Caco-2 (cell line): ENCODE results near the gene TIMM17B. TPM values are rescaled to one million over a fixed set of nuclear protein-coding genes. Genes with fewer than 3 reads are reported as not detected.

Source experiments
- BruUV-seq: library from RNA; stranded (reverse); fragments of 400-500 nt; replicated peaks from 2 replicates; lab custom pipeline; 2021; lab: Mats Ljungman, UMichigan
- CTCF ChIA-PET: fragments of 300-600 bp; sonication (Branson Sonifier 250); formaldehyde crosslinking; loops from one replicate; lab custom pipeline; 2022; ENCODE audit warnings: antibody characterized with exemption; lab: Charles Lee
- POLR2A ChIA-PET: fragments of 300-600 bp; sonication (Branson Sonifier 250); formaldehyde crosslinking; loops from one replicate; lab custom pipeline; 2022; ENCODE audit warnings: antibody characterized with exemption; lab: Charles Lee
- DNase-seq, 2 experiments: peaks; one replicate each; pipeline versions ENCODE4 v3.0.0 to v3.0.0-alpha.2; 2020 to 2022
- H3K27me3 ChIP-seq: replicated peaks from 2 replicates; pipeline ENCODE4 v1.6.0; 2011; ENCODE audit warnings: low read length; ENCODE audit not compliant: control insufficient read depth, insufficient read depth
- H3K36me3 ChIP-seq: 2 replicates; pipeline ENCODE4 v1.5.1; 2011; ENCODE audit warnings: low read length; ENCODE audit not compliant: control insufficient read depth, insufficient read depth
- H3K4me1 ChIP-seq: fragments of 250-450 bp; sonication (Bioruptor Pico); 2 replicates; pipeline ENCODE4 v1.5.1; 2020; ENCODE audit warnings: mild to moderate bottlenecking
- H3K4me3 ChIP-seq: 2 replicates; pipeline ENCODE4 v1.5.1; 2011; ENCODE audit warnings: low read depth, mild to moderate bottlenecking, control low read depth, low read length
- H3K9me3 ChIP-seq: fragments of 250-450 bp; sonication (Bioruptor Pico); 2 replicates; pipeline ENCODE4 v1.5.1; 2020; ENCODE audit warnings: mild to moderate bottlenecking, moderate library complexity
- H3K27ac Mint-ChIP-seq: one replicate; pipeline ENCODE4 v1.8.0; 2022; ENCODE audit warnings: mixed read lengths; ENCODE audit not compliant: unreplicated experiment
- H3K27me3 Mint-ChIP-seq: one replicate; pipeline ENCODE4 v1.8.0; 2022; ENCODE audit warnings: mixed read lengths; ENCODE audit not compliant: insufficient read depth, unreplicated experiment
- H3K36me3 Mint-ChIP-seq: one replicate; pipeline ENCODE4 v1.8.0; 2022; ENCODE audit warnings: mild to moderate bottlenecking, mixed read lengths; ENCODE audit not compliant: insufficient read depth, unreplicated experiment
- H3K4me1 Mint-ChIP-seq: one replicate; pipeline ENCODE4 v1.8.0; 2022; ENCODE audit warnings: low read depth, mixed read lengths; ENCODE audit not compliant: unreplicated experiment
- H3K4me3 Mint-ChIP-seq: one replicate; pipeline ENCODE4 v1.8.0; 2022; ENCODE audit warnings: mild to moderate bottlenecking, moderate library complexity, mixed read lengths; ENCODE audit not compliant: unreplicated experiment
- H3K9me3 Mint-ChIP-seq: one replicate; pipeline ENCODE4 v1.8.0; 2022; ENCODE audit warnings: mixed read lengths; ENCODE audit not compliant: unreplicated experiment
- intact Hi-C: fragments of 100-400 bp; cut with micrococcal nuclease; formaldehyde crosslinking; loops from one replicate; pipeline ENCODE4 v1.10.0; 2022; ENCODE audit not compliant: unreplicated experiment
- total RNA-seq: library from RNA; stranded (reverse); gene quantifications from 2 replicates; pipeline ENCODE4 v1.2.3, GENCODE V29; 2022
- TF ChIP-seq, protein P1 (sequence below), 2 experiments: fragments of 200-600 bp in 1 of 2; IDR thresholded peaks; 1 replicate in 1 of 2; 2 replicates in 1 of 2; pipeline versions ENCODE4 v1.5.1 to v1.8.0; 2011 to 2022; ENCODE audit warnings: antibody characterized with exemption in 1 of 2, control low read depth in 1 of 2, inconsistent platforms in 1 of 2, low read depth in 1 of 2, low read length in 1 of 2, mild to moderate bottlenecking in 1 of 2, moderate library complexity in 1 of 2; ENCODE audit not compliant: insufficient read depth in 1 of 2, severe bottlenecking in 1 of 2, unreplicated experiment in 1 of 2

TIMM17B gene
- total RNA-seq, 1 experiment from 2014 or later: 90.6 TPM

DNA sequence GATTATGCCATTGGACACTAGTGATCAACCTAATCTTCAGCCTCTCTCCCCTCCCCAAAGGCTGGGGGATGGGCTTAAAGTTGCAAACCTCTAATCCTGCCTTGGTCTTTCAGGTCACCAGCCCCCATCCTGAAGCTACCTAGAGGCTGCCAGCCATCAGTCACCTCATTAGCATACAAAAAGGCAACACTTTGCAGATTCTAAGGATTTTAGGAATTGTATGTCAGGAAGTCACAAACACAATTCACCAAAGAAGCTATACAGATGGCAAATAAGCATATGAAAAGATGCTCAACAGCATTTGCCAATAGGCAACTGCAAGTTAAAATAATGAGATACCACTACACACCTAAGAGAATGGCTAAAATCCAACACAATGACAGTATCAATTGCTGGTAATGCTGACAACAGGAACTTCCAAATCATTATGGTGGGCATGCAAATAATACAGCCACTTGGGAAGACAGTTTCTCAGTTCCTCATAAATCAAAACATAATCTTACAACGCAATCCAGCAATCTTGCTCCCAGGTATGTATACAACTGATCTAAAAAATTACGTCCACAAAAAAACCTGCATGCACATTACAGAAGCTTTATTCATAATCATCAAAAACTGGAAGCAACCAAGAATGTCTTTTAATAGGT is 30.3 kb upstream of the TIMM17B start:
- Mint-ChIP-seq H3K27me3 (no peaks in the 10 kb centered on the region), H3K36me3 (peaks cover 32% of the 10 kb centered on the region), H3K9me3 (no peaks in the 10 kb centered on the region), H3K4me3 (no peak overlapping the region), H3K4me1 (no peaks in the 10 kb centered on the region), H3K27ac (no peak overlapping the region)
- no peaks in the 10 kb centered on the region; the same call in 1 of the 2 replicates for H3K36me3 ChIP-seq
- no peak overlapping the region for H3K4me3 ChIP-seq
- no peaks in the 10 kb centered on the region for H3K9me3 ChIP-seq
- BruUV-seq: no TSS peak
- H3K4me1 ChIP-seq: no peaks in the 10 kb centered on the region
- no peaks in the 10 kb centered on the region for H3K27me3 ChIP-seq
- TF ChIP-seq, protein P1, sequence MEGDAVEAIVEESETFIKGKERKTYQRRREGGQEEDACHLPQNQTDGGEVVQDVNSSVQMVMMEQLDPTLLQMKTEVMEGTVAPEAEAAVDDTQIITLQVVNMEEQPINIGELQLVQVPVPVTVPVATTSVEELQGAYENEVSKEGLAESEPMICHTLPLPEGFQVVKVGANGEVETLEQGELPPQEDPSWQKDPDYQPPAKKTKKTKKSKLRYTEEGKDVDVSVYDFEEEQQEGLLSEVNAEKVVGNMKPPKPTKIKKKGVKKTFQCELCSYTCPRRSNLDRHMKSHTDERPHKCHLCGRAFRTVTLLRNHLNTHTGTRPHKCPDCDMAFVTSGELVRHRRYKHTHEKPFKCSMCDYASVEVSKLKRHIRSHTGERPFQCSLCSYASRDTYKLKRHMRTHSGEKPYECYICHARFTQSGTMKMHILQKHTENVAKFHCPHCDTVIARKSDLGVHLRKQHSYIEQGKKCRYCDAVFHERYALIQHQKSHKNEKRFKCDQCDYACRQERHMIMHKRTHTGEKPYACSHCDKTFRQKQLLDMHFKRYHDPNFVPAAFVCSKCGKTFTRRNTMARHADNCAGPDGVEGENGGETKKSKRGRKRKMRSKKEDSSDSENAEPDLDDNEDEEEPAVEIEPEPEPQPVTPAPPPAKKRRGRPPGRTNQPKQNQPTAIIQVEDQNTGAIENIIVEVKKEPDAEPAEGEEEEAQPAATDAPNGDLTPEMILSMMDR (IDR thresholded peaks at IDR 0.05; ENCODE audit: insufficient read depth in 1 of 2, low read depth in 1 of 2, low read length in 1 of 2, severe bottlenecking in 1 of 2, unreplicated experiment in 1 of 2): no peak
- DNase-seq: no peak
- ChIA-PET CTCF (no interaction called here), POLR2A (no interaction called here)
- intact Hi-C loops: no loop called here

- Mint-ChIP-seq H3K4me3 (no peak overlapping the region), H3K27ac (no peak overlapping the region), H3K4me1 (no peaks in the 10 kb centered on the region), H3K27me3 (no peaks in the 10 kb centered on the region), H3K9me3 (no peaks in the 10 kb centered on the region), H3K36me3 (peaks cover 29% of the 10 kb centered on the region)
- no peaks in the 10 kb centered on the region for H3K9me3 ChIP-seq
- intact Hi-C loops: no loop called here
- no TSS peak for BruUV-seq
- H3K36me3 ChIP-seq: no peaks in the 10 kb centered on the region; the same call in 1 of the 2 replicates
- no peaks in the 10 kb centered on the region for H3K27me3 ChIP-seq
- no peaks in the 10 kb centered on the region for H3K4me1 ChIP-seq
- DNase-seq: no peak
- ChIA-PET CTCF (no interaction called here), POLR2A (no interaction called here)
- H3K4me3 ChIP-seq: no peak overlapping the region
- TF ChIP-seq, protein P1 (IDR thresholded peaks at IDR 0.05; ENCODE audit: insufficient read depth in 1 of 2, low read depth in 1 of 2, low read length in 1 of 2, severe bottlenecking in 1 of 2, unreplicated experiment in 1 of 2): no peak
Observed at GRCh38 chrX:48927123-48927522, 29.6 kb upstream of the TIMM17B start.

- Mint-ChIP-seq H3K4me1 (peaks cover 7% of the 10 kb centered on the region), H3K4me3 (no peak overlapping the region), H3K9me3 (no peaks in the 10 kb centered on the region), H3K27me3 (no peaks in the 10 kb centered on the region), H3K27ac (peak overlapping the region; percentile 23), H3K36me3 (peaks cover 15% of the 10 kb centered on the region)
- no peak overlapping the region for H3K4me3 ChIP-seq
- BruUV-seq: no TSS peak
- no peaks in the 10 kb centered on the region for H3K9me3 ChIP-seq
- intact Hi-C loops: no loop called here
- DNase-seq: no peak
- CTCF ChIA-PET: no interaction called here
- TF ChIP-seq, protein P1 (IDR thresholded peaks at IDR 0.05; ENCODE audit: insufficient read depth in 1 of 2, low read depth in 1 of 2, low read length in 1 of 2, severe bottlenecking in 1 of 2, unreplicated experiment in 1 of 2): no peak
- POLR2A ChIA-PET: no interaction called here
- no peaks in the 10 kb centered on the region for H3K27me3 ChIP-seq
- no peaks in the 10 kb centered on the region for H3K4me1 ChIP-seq
- no peaks in the 10 kb centered on the region; the same call in 1 of the 2 replicates for H3K36me3 ChIP-seq
Observed at GRCh38 chrX:48924270-48924669, 26.7 kb upstream of the TIMM17B start.
